ENCODE results near the gene NIPSNAP3A.
"Not testable (repeated sequence)": the region's sequence is repeated elsewhere in the genome, so short reads cannot be mapped to it uniquely, and the experiment has no call there.

The NIPSNAP3A gene

GRCh38 chr9:104747565-104748358, at the start of gene NIPSNAP3A:
Gene NIPSNAP3A (plus strand): TSS chr9:104747683. CDS start chr9:104747793, 110 bp downstream.
- peak; percentile 89 for DNase-seq

GRCh38 chr9:104700306-104700705, 47.2 kb upstream of the NIPSNAP3A start:
- no peak for DNase-seq

- DNase-seq, result not testable (repeated sequence)
Observed at GRCh38 chr9:104708737-104709136, 38.7 kb upstream of the NIPSNAP3A start.

DNA sequence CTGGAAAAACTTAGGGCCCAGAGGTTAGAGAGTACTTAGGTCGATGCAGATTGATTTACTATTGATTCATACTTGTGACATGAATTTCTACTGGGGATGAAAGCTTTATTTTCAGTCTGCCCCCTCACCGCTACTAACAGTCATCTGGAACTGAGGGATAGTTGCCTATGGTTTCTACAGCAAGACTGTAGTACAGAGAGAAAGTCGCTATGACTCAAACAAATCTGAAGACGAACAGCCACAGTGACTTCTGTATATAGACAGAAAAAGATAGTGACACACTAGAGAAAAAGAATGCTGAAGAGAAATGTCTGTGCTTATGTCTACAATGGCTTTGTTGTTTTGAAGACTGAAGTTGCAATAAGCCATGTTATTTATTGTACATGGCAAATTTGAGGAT, 35.9 kb upstream of the NIPSNAP3A start:
- DNase-seq, result no peak

GRCh38 chr9:104725014-104725413, 22.5 kb upstream of the NIPSNAP3A start:
- DNase-seq, result no peak

DNA sequence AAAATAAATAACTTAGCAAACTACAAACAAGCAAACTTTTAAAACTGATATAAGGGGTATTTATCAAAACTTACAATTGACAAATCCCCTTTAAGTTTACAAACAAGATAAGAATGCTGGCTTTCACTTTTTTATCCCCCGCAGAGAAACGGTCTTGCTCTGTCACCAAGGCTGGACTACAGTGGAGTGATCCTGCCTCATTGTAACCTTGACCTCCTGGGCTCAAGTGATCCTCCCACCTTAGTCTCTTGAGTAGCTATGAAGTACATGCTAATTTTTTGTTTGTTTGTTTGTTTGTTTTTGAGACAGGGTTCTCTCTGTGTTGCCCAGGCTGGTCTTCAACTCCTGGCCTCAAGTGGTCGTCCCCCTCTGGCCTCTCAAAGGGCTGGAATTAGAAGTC, 9.0 kb upstream of the NIPSNAP3A start:
- no peak for DNase-seq

DNA sequence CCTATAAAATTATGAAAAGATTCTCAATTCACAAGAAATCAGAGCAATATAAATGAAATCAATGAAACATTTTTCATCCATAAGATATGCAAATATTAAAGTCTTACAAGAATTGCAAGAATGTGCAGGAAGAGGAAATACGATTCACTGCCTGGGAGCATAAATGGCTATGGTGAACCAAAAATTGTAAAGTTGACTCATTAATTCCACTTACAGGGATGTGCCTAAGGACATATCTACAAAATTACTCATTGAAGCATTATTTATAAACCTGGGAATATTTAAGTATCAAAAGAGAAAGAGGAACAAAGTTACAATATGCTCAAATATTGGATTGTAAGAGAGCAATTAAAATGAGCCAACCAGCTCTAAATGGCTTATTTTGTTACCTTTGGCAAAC, 6.9 kb upstream of the NIPSNAP3A start:
- no peak for DNase-seq

DNA sequence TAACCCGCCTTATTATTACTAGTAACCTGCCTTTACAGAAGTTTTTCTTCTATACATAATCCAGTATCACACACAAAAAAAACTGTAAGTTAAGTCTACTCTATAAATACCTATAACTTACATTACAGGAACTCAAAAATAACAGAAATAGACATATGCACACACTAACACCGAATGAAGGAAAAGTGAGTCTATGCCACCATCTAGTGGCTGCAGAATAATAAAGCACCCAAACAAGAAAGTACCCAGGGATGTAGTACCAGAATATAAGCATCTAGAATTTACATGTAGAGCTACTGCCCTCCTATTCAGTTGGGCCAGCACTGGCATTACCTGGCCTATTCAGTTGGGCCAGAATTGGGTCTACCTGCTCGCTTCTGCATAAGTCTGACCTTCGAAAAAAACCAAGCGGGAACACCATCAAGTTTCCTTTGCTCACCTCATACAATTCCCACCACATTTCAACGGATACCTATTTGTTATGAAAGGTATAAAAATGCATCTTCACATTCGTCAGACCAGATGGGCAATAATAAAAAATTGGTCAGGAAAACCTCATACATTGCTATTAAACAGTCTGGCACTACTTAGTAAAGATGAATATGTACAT, 4.0 kb upstream of the NIPSNAP3A start:
- DNase-seq, result peak; percentile 65

GRCh38 chr9:104745852-104746251, 1.6 kb upstream of the NIPSNAP3A start:
- DNase-seq, result no peak

DNA sequence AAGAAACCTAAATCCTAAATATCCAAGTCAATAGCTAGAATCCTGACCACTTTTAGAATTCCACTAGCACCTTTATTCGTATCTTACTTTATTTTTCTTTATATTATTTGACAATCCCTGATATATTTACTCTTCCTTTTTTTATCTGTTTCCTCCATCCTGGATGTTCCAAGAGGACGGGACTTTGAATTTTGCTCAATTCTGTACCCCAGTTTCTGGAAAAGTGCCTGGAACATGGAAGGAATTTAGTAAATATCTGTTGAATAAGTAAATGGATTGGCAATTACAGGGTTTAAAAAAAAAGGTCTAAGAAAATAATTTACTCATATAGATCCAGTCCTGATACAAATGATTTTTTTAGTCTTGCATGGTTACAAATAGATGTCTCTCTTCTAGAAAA, 1.2 kb upstream of the NIPSNAP3A start:
- DNase-seq, result no peak

DNA sequence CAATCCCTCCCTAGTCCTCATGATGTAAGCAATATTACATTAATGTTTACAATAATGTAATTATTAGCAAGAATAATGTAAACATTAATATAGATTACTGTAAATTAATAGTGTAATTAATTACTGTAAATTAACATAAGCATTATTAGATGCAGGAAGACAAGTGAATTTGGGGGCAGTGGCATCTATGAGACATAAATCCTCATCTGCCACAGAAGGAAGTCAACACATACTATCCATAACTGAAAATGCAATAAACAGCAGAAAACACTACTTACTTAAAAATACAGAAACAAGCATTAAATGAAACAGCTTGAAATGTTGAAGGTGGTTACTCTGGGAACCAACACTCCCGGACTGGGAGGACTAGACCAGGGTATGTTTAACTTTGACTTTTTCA, 685 bp upstream of the NIPSNAP3A start:
- no peak for DNase-seq

DNA sequence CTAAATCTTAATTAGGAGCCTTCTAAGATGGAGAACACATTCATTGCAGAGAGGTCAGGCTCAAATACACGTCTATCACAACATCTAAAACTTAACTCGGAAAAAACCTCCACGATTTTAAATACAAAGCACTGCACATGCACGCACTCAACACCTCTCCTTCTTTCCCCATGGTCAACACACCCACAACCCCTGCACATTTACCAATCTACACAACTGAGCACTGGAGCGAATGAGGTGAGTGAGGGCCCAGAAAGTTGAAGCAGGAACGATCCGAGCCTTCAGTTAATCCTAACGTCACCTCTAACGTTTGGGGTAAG, 278 bp upstream of the NIPSNAP3A start:
- DNase-seq, result no peak

DNA sequence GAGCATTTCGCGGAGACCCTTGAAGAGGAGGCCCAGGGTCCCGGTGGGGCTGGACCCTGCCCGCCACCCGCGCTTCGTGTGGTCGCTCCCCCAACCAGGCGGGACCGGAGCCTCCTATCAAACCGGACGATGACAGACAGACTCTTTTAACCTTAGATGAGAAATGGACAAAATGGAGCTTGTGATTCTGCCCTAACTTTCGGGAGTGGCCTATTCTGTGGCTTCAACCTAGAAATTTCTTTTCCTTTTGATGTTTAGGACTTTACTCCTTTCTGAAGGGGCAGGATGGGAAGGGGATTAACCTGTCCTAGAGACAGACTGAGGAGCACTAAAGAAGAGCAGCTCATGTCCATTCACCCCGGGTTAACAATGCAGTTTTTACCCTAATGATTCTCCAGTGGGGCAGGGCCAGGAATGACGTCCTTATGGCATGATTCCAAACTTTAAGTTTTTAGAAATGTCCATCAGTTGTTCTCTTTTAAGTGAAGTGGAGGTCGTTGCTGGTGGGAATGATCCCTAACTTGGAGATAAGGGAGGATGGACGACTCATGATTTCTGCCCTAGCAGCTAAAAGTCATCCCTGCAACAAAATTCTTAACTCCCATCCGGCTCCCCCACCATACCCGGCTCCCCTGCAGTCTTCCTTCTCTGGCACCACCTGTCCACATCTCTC, 1.0 kb downstream of the NIPSNAP3A start:
- DNase-seq, result no peak

DNA sequence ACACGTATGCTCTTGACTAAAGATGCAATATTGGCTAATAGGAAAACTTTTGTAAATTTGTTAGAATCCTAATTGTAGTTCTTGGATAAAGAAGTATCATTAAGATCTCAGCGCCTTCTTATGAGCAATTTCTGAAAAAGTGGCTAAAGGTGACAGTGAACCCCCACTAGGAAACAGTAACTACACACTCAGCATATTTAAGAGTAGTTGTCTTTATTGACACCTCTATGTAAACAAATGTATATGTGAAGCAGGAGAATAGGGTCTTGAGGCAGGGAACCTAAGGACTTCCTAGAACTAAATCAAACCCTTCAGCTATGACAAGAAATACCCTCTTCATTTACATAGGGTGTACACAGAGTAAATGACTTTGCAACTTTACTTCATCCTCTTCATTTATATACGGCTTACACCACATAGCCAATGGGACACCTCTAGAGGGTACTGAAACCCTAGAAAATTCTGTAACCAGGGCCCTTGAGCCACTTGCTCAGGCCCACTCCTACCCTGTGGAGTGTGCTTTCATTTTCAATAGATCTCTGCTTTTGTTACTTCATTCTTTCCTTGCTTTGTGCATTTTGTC, 2.8 kb downstream of the NIPSNAP3A start:
- no peak for DNase-seq

GRCh38 chr9:104758974-104759373, 11.5 kb downstream of the NIPSNAP3A start:
- no peak for DNase-seq

- DNase-seq, result no peak
Observed at GRCh38 chr9:104765138-104765537, 17.7 kb downstream of the NIPSNAP3A start.

DNA sequence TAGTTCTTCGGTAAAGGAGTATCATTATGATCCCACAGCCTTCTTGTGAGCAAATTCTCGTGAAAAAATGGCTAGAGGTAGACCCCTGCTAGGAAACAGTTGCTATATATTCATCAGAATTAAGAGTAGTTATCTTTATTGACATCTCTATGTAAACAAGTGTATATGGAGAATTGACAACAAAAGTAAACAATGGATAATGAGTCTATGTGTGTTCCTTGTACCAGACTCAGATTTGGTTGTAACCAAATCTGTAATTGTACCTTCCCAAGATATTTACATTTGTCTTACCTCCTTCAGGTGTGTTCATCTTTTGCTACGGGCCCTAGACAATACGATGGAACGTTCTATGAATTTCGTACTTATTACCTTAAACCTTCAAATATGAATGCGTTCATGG, 18.5 kb downstream of the NIPSNAP3A start:
- DNase-seq, result no peak

- DNase-seq, result no peak
Observed at GRCh38 chr9:104767507-104767906, 20.0 kb downstream of the NIPSNAP3A start.

- not testable (repeated sequence) for DNase-seq
Observed at GRCh38 chr9:104769029-104769428, 21.5 kb downstream of the NIPSNAP3A start.

- DNase-seq, result no peak
Observed at GRCh38 chr9:104769655-104770054, 22.2 kb downstream of the NIPSNAP3A start.

DNA sequence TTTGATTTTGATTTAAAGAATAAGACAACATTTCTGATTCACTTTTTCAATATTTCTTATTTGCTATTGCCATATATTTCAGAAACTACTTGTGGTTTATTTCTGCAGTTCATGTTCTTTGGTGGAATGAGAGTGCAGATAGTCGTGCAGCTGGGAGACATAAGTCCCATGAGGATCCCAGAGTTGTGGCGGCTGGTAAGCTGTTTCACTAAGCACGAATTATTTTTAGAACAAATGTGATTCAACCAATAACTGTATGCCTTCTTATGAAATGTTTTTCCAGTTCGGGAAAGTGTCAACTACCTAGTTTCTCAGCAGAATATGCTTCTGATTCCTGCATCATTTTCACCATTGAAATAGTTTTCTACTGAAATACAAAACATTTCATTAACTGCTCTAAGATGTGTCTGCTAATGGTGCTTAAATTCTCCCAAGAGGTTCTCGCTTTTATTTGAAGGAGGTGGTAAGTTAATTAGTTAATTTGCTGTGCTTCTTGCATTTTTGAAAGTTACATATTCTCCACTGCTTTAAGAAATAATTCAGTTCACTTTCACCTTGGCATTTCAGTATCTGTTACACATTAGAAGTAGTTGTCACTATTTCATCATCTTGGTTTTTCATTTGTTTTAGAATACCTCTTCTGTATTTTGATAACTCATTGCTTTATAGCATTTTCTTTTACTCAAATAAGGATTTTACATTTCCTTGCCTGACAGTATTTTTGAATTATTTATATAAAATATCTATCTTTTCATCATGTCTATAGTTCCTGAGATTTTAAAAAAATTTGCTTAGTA, 25.4 kb downstream of the NIPSNAP3A start:
- no peak for DNase-seq

DNA sequence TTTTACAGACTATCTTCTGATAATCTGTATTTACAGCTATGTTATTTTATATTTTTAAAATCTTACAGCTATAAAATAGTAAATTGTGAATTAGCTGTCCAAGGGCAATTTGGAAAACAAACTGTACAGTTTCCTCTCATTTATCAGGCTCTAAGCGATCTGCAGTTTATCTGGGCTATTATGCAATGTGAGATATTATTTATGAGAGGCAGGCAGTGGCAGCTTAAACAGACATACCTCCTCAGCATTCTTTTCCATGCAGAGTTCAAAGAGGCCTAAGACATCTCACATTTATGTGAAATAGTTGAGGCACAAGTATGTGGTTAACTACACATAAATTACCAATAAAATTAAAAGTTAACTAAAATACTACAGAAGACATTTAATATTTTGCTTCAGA, 26.6 kb downstream of the NIPSNAP3A start:
- DNase-seq, result no peak

Measured in activated CD4-positive, alpha-beta T cell treated with anti-CD3 and anti-CD28 coated beads, Interleukin-2, Interleukin-6, amounts not matched to agents 100 ng/mL and 50 ng/mL, durations not matched to agents 16 hours and 8 hours (primary cell).